ENCODE data around the gene KIF5B.

- TF ChIP-seq CTCF (IDR thresholded peaks at IDR 0.05; ENCODE audit: insufficient read depth, low read length) (no peak), GABPA (IDR thresholded peaks at IDR 0.05; ENCODE audit: low read depth) (no peak), POLR2AphosphoS5 (IDR thresholded peaks at IDR 0.05; ENCODE audit: low read depth) (0 out of 2 replicates have a peak, but pooled peaks have one; percentile 24)
Measured at GRCh38 chr10:31961277-31962074, 94.7 kb downstream of the KIF5B start.

Data from HL-60 (cell line).